HUES48 (cell line): ENCODE measurements around the gene SPPL2B.

Experiments used
- H3K27ac ChIP-seq: one replicate; pipeline ENCODE4 v1.7.0; 2013; ENCODE audit warnings: low read depth, low read length, inconsistent platforms
- H3K27me3 ChIP-seq: 2 replicates; pipeline ENCODE4 v1.6.1; 2013; ENCODE audit warnings: mild to moderate bottlenecking, low read length; ENCODE audit not compliant: control insufficient read depth, insufficient read depth
- H3K36me3 ChIP-seq: 2 replicates; pipeline ENCODE4 v1.6.1; 2013; ENCODE audit warnings: low read length; ENCODE audit not compliant: control insufficient read depth, insufficient read depth
- H3K4me1 ChIP-seq: 2 replicates; pipeline ENCODE4 v1.6.1; 2013; ENCODE audit warnings: mild to moderate bottlenecking, low read length; ENCODE audit not compliant: control insufficient read depth, insufficient read depth
- H3K4me3 ChIP-seq: 2 replicates; pipeline ENCODE4 v1.5.1; 2013; ENCODE audit warnings: mild to moderate bottlenecking, low read depth, low read length
- H3K9ac ChIP-seq: 2 replicates; pipeline ENCODE4 v1.6.1; 2013; ENCODE audit warnings: mild to moderate bottlenecking, low read depth, low read length, moderate library complexity
- H3K9me3 ChIP-seq: 2 replicates; pipeline ENCODE4 v1.6.1; 2013; ENCODE audit warnings: low read length; ENCODE audit not compliant: control insufficient read depth, insufficient read depth

The SPPL2B gene

DNA sequence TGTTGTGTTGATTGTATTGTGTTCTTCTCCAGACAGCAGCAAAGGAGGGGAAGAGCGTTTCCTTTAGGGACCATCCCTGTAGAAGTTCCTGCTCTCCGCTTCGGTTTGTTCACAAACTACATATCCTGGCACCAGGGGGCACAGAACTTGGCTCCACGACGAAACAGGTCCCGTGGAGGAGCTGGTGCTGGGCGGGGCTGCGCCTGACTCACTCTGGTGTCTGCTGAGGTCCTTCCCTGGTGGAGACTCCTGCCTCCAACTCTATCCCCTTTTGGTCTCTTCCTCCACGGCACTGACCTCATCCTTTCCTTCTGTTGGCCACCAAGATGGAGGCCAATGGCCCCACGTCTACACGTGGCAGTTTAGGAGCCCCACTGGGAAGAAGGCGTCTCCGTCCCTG is 46.3 kb downstream of the SPPL2B start:
- no peaks in the 10 kb centered on the region for H3K36me3 ChIP-seq
- H3K9ac ChIP-seq, result no peak overlapping the region
- no peak overlapping the region for H3K4me3 ChIP-seq
- H3K27ac ChIP-seq, result no peak overlapping the region
- H3K4me1 ChIP-seq, result no peaks in the 10 kb centered on the region
- H3K9me3 ChIP-seq, result no peaks in the 10 kb centered on the region; the same call in 1 of the 2 replicates
- no peaks in the 10 kb centered on the region for H3K27me3 ChIP-seq

DNA sequence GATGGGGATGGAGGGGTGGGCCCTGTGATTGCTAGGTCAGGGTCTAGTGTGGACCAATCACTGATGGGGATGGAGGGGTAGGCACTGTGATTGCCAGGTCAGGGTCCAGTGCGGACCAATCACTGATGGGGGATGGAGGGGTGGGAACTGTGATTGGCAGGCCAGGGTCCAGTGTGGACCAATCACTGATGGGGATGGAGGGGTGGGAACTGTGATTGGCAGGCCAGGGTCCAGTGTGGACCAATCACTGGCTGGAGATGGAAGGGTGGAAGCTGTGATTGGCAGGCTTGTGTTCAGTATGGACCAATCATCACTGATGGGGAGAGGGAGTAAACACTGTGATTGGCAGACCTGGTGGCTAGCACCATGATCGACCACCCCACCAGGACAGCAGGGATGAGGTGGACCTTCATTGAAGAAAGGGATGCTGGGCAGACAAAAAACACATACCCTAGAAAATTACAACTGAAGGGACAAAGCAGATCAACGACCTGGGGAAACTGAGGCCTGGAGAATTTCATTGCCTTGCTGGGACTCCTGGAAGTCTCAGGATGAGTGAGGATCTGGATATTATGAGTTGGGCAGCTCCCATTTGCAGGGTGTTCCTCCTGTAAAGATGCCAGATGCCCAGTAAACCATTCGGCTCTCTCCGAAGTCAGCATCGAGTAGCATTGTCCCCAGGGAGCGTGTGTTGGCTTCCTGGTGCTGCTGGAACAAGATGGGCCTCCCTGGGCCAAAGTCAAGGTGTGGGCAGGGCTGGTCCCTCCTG is 47.1 kb downstream of the SPPL2B start:
- Histone ChIP-seq H3K27me3 (no peaks in the 10 kb centered on the region), H3K4me1 (no peaks in the 10 kb centered on the region), H3K9ac (no peak overlapping the region), H3K9me3 (peaks cover 1% of the 10 kb centered on the region; the same call in 1 of the 2 replicates), H3K4me3 (no peak overlapping the region), H3K36me3 (no peaks in the 10 kb centered on the region), H3K27ac (no peak overlapping the region)

- Histone ChIP-seq H3K9me3 (peaks cover 3% of the 10 kb centered on the region; the same call in 1 of the 2 replicates), H3K27ac (no peak overlapping the region), H3K27me3 (no peaks in the 10 kb centered on the region), H3K36me3 (no peaks in the 10 kb centered on the region), H3K4me1 (no peaks in the 10 kb centered on the region), H3K9ac (no peak overlapping the region), H3K4me3 (no peak overlapping the region)
Measured at GRCh38 chr19:2376784-2377519, 48.5 kb downstream of the SPPL2B start.

GRCh38 chr19:2380567-2380966 is 52.1 kb downstream of the SPPL2B start:
- H3K27me3 ChIP-seq, result no peaks in the 10 kb centered on the region
- H3K4me3 ChIP-seq, result no peak overlapping the region
- H3K27ac ChIP-seq, result no peak overlapping the region
- H3K9me3 ChIP-seq, result peaks cover 3% of the 10 kb centered on the region; the same call in 1 of the 2 replicates
- no peaks in the 10 kb centered on the region for H3K36me3 ChIP-seq
- no peak overlapping the region for H3K9ac ChIP-seq
- H3K4me1 ChIP-seq, result no peaks in the 10 kb centered on the region

DNA sequence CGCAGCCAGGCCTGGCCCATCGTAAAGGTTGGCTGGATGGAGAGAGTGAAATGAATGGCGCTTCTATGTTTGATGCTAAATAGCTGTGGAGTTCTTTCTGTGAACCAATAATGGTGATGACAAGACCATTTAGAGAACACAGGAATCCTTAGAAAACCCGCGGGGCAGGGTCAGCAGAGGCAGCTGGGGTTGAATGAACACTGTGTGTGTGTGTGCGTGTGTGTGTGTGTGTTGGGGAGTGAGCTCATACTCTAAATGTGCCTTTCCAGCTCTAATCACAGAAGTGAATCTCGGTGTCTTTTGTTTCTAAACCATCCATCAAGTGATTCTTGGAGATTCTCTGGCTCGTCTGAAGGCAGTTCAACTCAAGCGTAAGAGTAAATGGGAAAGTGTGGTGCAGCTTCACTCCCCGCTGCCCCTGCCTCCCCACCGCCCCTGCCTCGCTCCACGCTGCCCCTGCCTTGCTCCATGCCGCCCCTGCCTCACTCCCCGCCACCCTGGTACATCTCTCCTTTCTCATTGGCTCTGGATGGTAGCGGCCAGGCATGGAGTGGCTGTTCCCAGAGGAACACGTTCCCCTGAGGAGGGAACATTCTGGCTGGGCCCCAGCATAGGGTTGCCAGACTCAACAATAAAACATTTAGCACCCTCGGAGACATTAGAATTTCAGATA is 52.8 kb downstream of the SPPL2B start:
- no peaks in the 10 kb centered on the region for H3K4me1 ChIP-seq

DNA sequence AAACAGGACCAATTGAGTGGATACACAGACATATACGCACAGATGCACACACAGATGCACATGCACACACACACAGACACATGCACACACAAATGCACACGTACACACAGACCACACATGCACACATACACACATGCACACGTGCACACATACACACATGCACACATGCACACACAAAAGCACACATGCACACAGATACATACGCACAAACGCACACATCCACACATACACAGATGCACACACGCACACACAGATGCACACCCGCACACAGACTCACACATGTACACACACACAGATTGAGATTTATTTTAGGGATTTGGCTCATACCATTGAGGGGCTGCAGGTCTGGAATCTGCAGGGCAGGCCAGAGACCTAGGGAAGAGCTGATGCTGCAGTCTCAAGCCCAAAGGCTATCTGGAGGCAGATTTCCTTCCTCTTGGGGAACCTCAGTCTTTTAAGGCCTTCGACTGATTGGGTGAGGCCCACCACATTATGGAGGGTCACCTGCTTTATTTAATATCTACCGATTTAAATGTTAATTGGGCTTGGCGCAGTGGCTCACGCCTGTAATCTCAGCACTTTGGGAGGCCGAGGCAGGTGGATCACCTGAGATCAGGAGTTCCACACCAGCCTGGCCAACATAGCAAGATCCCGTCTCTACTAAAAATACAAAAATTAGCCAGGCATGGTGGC is 54.2 kb downstream of the SPPL2B start:
- H3K27me3 ChIP-seq, result no peaks in the 10 kb centered on the region
- peaks cover 3% of the 10 kb centered on the region; the same call in 1 of the 2 replicates for H3K9me3 ChIP-seq
- H3K36me3 ChIP-seq, result no peaks in the 10 kb centered on the region
- no peaks in the 10 kb centered on the region for H3K4me1 ChIP-seq
- no peak overlapping the region for H3K4me3 ChIP-seq
- H3K9ac ChIP-seq, result no peak overlapping the region
- no peak overlapping the region for H3K27ac ChIP-seq

More for the DNA sequence above, 52.8 kb downstream of the SPPL2B start:
- Histone ChIP-seq H3K27ac (no peak overlapping the region), H3K36me3 (no peaks in the 10 kb centered on the region), H3K4me3 (no peak overlapping the region), H3K27me3 (no peaks in the 10 kb centered on the region), H3K9me3 (peaks cover 3% of the 10 kb centered on the region; the same call in 1 of the 2 replicates), H3K9ac (no peak overlapping the region)

- H3K27me3 ChIP-seq, result no peaks in the 10 kb centered on the region
- H3K27ac ChIP-seq, result peak overlapping the region; percentile 52
- H3K9me3 ChIP-seq, result peaks cover 3% of the 10 kb centered on the region; the same call in 1 of the 2 replicates
- H3K4me3 ChIP-seq, result no peak overlapping the region
- no peak overlapping the region for H3K9ac ChIP-seq
- no peaks in the 10 kb centered on the region for H3K4me1 ChIP-seq
- H3K36me3 ChIP-seq, result no peaks in the 10 kb centered on the region
Measured at GRCh38 chr19:2385053-2385721, 56.7 kb downstream of the SPPL2B start.

DNA sequence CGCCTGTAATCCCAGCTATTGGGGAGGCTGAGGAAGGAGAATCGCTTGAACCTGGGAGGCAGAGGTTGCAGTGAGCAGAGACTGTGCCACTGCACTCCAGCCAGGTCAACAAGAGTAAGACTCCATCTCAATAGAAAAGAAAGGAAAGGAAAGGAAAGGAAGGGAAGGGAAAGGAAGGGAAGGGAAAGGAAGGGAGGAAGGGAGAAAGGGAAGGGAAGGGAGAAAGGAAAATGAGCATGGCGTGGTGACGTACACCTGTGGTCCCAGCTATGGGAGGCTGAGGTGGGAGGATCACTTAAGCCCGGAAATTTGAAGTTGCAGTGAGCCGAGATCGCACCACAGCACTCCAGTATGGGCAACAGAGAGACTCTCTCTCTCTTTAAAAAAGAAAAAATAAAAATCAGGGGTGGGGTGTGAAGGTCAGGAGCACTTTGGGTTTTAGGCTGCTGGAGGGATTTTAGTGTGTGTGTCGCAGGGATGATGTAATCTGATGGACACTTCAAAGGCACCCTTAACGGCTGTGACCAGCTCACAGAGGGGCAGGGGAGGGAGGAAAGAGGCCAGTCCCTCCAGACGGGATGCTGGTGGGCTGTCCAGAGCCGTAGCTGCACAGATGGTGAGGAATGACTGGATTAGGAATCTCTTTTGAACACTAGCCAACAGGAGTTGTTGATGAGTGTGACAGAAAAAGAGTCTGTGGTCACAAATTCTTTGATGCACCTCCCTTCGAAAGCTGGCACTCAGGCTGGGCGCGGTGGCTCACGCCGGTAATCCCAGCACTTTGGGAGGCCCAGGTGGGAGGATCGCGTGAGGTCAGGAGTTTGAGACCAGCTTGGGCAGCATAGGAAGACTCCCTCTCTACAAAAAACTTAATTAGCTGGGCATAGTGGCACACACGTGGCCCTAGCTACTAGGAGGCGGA is 59.1 kb downstream of the SPPL2B start:
- no peaks in the 10 kb centered on the region for H3K4me1 ChIP-seq
- H3K27ac ChIP-seq, result no peak overlapping the region
- H3K9ac ChIP-seq, result no peak overlapping the region
- no peaks in the 10 kb centered on the region for H3K9me3 ChIP-seq
- no peak overlapping the region for H3K4me3 ChIP-seq
- no peaks in the 10 kb centered on the region for H3K27me3 ChIP-seq
- no peaks in the 10 kb centered on the region for H3K36me3 ChIP-seq

- Histone ChIP-seq H3K4me3 (no peak overlapping the region), H3K27me3 (no peaks in the 10 kb centered on the region), H3K27ac (no peak overlapping the region), H3K4me1 (no peaks in the 10 kb centered on the region), H3K36me3 (no peaks in the 10 kb centered on the region), H3K9me3 (no peaks in the 10 kb centered on the region), H3K9ac (no peak overlapping the region)
Measured at GRCh38 chr19:2389594-2389993, 61.1 kb downstream of the SPPL2B start.
